Hindlimb muscle (tissue), 1 donor: ENCODE results near the gene MAG. TPM values are rescaled to one million over a fixed set of nuclear protein-coding genes. Genes with fewer than 3 reads are reported as not detected.

Source experiments
- DNase-seq: peaks from one replicate; pipeline ENCODE4 v3.0.0-alpha.2; 2013
- polyA plus RNA-seq: library from polyadenylated mRNA; unstranded; fragments of 120-200 nt; gene quantifications from one replicate; pipeline ENCODE4 v1.2.1, GENCODE V29; 2013; ENCODE audit not compliant: insufficient read length

The MAG gene
- 0.84 TPM for polyA plus RNA-seq

- DNase-seq: no peak
Measured at GRCh38 chr19:35291916-35292315, at the start of gene MAG. Gene MAG (plus strand): TSS chr19:35292161. CDS start chr19:35295409, 3,248 bp downstream.

- no peak for DNase-seq
Measured at GRCh38 chr19:35246466-35247092, 45.4 kb upstream of the MAG start.

GRCh38 chr19:35247526-35248309, 44.2 kb upstream of the MAG start:
- DNase-seq: no peak

- DNase-seq: no peak
Measured at GRCh38 chr19:35248310-35249145, 43.4 kb upstream of the MAG start, which contains the start of gene LSR. Gene LSR (plus strand): TSS chr19:35249002. CDS start chr19:35249023, 21 bp downstream.

GRCh38 chr19:35249146-35249847, 42.7 kb upstream of the MAG start:
- no peak for DNase-seq

- no peak for DNase-seq
Measured at GRCh38 chr19:35249848-35250711, 41.9 kb upstream of the MAG start.

- DNase-seq: no peak
Measured at GRCh38 chr19:35251456-35251855, 40.5 kb upstream of the MAG start.

GRCh38 chr19:35253316-35254286, 38.4 kb upstream of the MAG start:
- DNase-seq: no peak

GRCh38 chr19:35254341-35255297, 37.3 kb upstream of the MAG start:
- no peak for DNase-seq

- no peak for DNase-seq
Measured at GRCh38 chr19:35256566-35256965, 35.4 kb upstream of the MAG start.

- no peak for DNase-seq
Measured at GRCh38 chr19:35257113-35257461, 34.9 kb upstream of the MAG start.

GRCh38 chr19:35260694-35261304, 31.2 kb upstream of the MAG start:
- no peak for DNase-seq

GRCh38 chr19:35261356-35262100, 30.4 kb upstream of the MAG start:
- DNase-seq: no peak

- no peak for DNase-seq
Measured at GRCh38 chr19:35262101-35262761, 29.7 kb upstream of the MAG start.

- no peak for DNase-seq
Measured at GRCh38 chr19:35264268-35265125, 27.5 kb upstream of the MAG start.
